H1 (cell line): ENCODE results near the gene GPR21. TPM values are rescaled to one million over a fixed set of nuclear protein-coding genes. Genes with fewer than 3 reads are reported as not detected.

ENCODE experiments used
- CHD2 ChIP-seq: IDR thresholded peaks from 2 replicates; pipeline ENCODE4 v1.6.1; 2012; ENCODE audit warnings: low read length, improper control_type of control experiment
- CTBP2 ChIP-seq: IDR thresholded peaks from 2 replicates; pipeline ENCODE4 v1.7.0; 2011; ENCODE audit warnings: borderline replicate concordance, mild to moderate bottlenecking, moderate library complexity, mixed read lengths, low read length; ENCODE audit not compliant: insufficient read depth, insufficient read length
- HDAC2 ChIP-seq, 2 experiments: fragments of 300-600 bp in 1 of 2; sonication (generic) in 1 of 2; IDR thresholded peaks; 2 replicates each; pipeline ENCODE4 v1.6.1; 2011 to 2012; ENCODE audit warnings: low read depth in 2 of 2, low read length in 2 of 2, mild to moderate bottlenecking in 2 of 2, moderate library complexity in 2 of 2, borderline replicate concordance in 1 of 2, inconsistent platforms in 1 of 2
- KDM4A ChIP-seq: IDR thresholded peaks from one replicate; pipeline ENCODE4 v1.7.1; 2012; ENCODE audit warnings: low read depth, mild to moderate bottlenecking, moderate library complexity, low read length, inconsistent platforms; ENCODE audit not compliant: severe bottlenecking
- POLR2AphosphoS5 ChIP-seq: IDR thresholded peaks from 2 replicates; pipeline ENCODE4 v1.6.1; 2011; ENCODE audit warnings: low read depth, low read length
- polyA plus RNA-seq, 7 experiments: library from polyadenylated mRNA; depleted of rRNA in 3 of 7; stranded (reverse) in 5 of 7; unstranded in 2 of 7; fragments of >200 nt in 5 of 7; fragments of 200-250 nt in 2 of 7; gene quantifications; 1 replicate in 5 of 7; 2 replicates in 1 of 7; 4 replicates in 1 of 7; pipeline versions ENCODE4 v1.2.1 to v1.2.3, GENCODE V29; 2011 to 2013; ENCODE audit warnings: missing spikeins in 2 of 7, mixed read lengths in 2 of 7
- total RNA-seq: library from RNA; stranded (reverse); fragmentation: NEBNext Ultra II Directional; extraction: Animal tissue kit (Norgen Biotek cat#: 25700); gene quantifications from 2 replicates; pipeline ENCODE4 v1.2.1, GENCODE V29; 2021
- TF ChIP-seq, protein P1 (sequence below): IDR thresholded peaks from 2 replicates; pipeline ENCODE4 v1.6.1; 2011; ENCODE audit warnings: low read length, improper control_type of control experiment

GPR21 gene
- total and polyA plus RNA-seq, 2 of the 8 experiments (the other 6 are each of a cell fraction or from before 2014, with no cell fraction given), result 0.58 to 0.71 TPM

DNA sequence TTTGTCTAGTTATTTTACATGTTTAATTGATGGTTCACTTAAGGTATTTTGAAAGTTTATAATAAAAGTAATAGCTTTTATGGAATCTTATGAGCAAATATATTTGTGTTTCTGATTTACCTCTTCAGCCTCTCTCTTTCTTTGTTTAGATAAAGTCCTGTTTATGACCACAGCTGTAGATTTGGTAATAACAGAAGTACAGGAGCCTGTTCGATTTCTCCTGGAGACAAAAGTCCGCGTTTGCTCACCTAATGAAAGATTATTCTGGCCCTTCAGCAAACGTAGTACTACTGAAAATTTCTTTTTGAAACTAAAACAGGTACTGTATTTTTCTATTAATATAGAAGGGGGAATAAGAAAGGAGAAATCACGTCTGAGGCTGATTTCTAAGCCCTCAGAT lies 35.0 kb upstream of the GPR21 start (continued):
- TF ChIP-seq CTBP2, result no peak
- no peak for TF ChIP-seq HDAC2 (IDR thresholded peaks at IDR 0.05; ENCODE audit: borderline replicate concordance in 1 of 2, low read depth in 2 of 2, low read length in 2 of 2)
- TF ChIP-seq, protein P1, sequence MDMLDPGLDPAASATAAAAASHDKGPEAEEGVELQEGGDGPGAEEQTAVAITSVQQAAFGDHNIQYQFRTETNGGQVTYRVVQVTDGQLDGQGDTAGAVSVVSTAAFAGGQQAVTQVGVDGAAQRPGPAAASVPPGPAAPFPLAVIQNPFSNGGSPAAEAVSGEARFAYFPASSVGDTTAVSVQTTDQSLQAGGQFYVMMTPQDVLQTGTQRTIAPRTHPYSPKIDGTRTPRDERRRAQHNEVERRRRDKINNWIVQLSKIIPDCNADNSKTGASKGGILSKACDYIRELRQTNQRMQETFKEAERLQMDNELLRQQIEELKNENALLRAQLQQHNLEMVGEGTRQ, result no peak
- TF ChIP-seq POLR2AphosphoS5, result no peak
- TF ChIP-seq CHD2, result no peak
- TF ChIP-seq KDM4A, result no peak
